NCI-H2029 (cell line): Measurements from ENCODE around the gene SLC25A41.
"Not testable (repeated sequence)": the region's sequence is repeated elsewhere in the genome, so short reads cannot be mapped to it uniquely, and the experiment has no call there.

Experiments used
- DNase-seq: peaks from one replicate; lab custom pipeline; 2025; lab: John Stamatoyannopoulos, UW

Gene SLC25A41

GRCh38 chr19:6428692-6429418 is 4.7 kb downstream of the SLC25A41 start:
- not testable (repeated sequence) for DNase-seq

GRCh38 chr19:6427131-6427530 is 6.4 kb downstream of the SLC25A41 start:
- no peak for DNase-seq

GRCh38 chr19:6425732-6426620 is 7.6 kb downstream of the SLC25A41 start:
- no peak for DNase-seq

- peak; percentile 100 for DNase-seq
These were observed 8.4 kb downstream of the SLC25A41 start for GRCh38 chr19:6424939-6425731.

GRCh38 chr19:6424195-6424938 is 9.2 kb downstream of the SLC25A41 start, which contains the start of gene KHSRP:
TSS of gene KHSRP (minus strand) at chr19:6424811. CDS start at chr19:6424701, 110 bp downstream.
- no peak for DNase-seq

GRCh38 chr19:6423499-6424194 is 9.9 kb downstream of the SLC25A41 start:
- DNase-seq, result no peak

DNA sequence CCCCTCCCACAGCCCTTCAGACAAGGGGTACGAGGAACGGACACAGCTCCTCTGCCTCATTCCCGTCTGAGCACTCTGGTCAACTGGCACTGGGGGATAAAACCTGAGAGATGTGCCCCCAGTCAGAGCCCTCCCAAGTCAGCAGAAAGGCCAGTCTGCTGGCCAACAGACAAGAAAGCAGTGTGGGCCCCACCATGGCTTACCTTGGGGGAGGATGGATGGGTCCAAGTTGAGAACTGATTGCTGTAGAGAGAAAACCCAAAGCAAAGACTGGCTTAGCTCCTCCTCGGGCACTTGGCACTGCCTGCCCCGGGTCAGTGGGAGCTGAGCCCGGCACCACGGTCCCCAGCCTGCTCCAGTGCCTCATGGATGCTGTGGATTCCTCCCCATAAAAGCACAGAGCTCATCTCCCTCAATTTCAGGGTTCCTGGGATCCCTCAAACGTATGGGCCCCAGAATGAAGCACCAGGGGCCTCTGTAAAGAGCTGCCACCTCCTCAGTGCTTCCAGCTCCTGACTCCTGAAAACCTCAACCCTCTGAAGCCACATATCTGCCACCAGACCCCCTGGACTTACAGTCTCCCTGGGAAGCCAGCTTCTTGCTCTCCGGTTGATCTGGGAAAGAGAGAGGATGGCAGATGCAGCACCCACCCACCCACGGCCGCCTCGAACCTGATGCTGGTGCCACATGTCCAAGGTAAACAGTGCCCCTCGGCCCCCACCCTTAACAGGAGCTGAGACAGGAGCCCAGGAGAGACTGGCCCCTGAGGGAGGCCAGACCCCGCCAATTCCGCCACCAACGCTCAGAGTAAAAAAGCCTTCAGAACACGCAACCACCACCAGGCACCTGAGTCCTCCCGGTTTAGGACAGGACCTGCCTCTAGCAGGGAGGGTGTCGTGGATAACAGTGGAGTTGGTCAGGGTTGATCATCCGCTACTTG is 12.2 kb downstream of the SLC25A41 start:
- no peak for DNase-seq

- no peak for DNase-seq
These were observed 15.0 kb downstream of the SLC25A41 start for GRCh38 chr19:6418562-6418932.

GRCh38 chr19:6417713-6418561 is 15.6 kb downstream of the SLC25A41 start:
- DNase-seq, result no peak

DNA sequence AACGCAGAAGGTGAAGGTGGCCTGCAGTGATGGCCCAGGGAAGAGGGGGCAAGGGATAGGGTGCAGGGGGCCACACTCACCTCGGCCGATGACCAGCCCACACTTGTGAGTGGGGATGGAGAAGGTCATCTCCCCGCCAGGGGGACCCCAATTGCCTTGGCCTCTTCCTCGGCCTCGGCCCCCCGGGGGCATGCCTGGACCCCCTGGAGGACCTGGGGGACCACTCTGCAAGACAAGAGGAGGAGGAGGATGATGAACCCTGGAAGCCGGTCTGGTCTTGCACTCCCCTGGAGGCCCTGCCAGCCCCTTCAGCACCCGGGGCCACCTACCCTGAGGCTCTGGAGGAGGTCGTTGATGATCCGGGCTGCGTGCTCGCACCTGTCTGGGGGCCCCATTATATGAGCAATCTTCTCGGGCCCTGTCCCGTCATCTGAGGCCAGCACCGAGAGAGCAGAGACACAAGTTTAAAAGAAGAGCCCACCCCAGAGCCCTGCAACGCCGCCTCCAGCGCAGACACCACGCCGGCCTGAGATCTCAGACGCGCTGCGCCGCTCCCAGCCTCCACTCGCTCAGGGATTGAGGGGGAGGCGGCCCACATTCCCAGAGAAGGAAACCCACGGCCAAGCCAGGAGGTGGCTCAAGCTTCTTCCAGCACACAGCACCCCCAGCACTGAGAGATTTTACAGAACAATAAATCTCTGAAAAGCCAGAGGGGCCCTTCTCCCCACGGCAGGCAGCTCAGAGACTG is 16.7 kb downstream of the SLC25A41 start:
- no peak for DNase-seq

- DNase-seq, result no peak
These were observed 17.9 kb downstream of the SLC25A41 start for GRCh38 chr19:6415591-6416190.

- DNase-seq, result no peak
These were observed 18.6 kb downstream of the SLC25A41 start for GRCh38 chr19:6414793-6415590.

DNA sequence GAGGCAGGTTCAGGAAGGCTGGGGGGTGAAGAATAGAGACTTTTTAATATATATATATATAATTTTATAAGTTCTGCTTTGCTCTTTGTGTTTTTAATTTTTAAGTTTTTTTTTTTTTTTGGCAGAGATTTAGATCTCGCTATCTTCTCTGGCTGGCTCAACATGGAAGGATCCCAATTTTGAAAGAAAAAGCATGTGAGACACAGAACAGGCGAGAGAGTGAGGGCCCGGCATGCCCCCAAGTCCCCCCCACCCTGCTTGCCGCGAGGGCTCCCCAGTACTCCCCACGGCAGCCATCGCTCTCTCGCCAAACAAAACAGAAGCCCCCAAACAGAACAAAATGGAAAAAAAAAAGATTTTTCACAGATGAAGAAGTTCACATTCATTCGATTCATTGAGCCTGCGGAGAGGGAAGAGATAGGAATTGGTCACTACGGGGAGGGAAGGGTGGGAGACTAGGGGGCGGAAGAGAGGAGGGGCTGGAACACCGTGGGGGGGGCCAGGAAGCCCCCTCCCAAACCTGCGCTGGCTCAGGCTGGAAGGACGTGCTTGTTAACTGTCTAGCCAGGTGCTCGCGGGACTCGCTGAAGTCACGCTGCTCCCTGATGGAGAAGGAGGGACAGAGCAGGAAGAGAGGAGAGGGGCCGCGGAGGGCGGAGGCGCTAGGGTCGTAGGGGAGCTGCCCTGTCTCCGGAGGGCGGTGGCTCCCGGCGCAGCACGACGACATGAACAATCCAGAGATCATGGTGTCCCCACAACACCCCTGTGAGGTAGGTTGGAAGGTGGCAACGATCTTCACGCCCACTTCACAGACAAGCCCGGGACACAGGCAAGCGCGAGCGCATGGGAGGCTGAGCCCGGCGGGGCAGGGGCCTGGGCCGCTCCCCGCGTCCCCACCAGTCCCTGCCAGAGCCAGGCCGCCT is 19.6 kb downstream of the SLC25A41 start:
- no peak for DNase-seq

- no peak for DNase-seq
These were observed 20.3 kb downstream of the SLC25A41 start for GRCh38 chr19:6413291-6413690.

DNA sequence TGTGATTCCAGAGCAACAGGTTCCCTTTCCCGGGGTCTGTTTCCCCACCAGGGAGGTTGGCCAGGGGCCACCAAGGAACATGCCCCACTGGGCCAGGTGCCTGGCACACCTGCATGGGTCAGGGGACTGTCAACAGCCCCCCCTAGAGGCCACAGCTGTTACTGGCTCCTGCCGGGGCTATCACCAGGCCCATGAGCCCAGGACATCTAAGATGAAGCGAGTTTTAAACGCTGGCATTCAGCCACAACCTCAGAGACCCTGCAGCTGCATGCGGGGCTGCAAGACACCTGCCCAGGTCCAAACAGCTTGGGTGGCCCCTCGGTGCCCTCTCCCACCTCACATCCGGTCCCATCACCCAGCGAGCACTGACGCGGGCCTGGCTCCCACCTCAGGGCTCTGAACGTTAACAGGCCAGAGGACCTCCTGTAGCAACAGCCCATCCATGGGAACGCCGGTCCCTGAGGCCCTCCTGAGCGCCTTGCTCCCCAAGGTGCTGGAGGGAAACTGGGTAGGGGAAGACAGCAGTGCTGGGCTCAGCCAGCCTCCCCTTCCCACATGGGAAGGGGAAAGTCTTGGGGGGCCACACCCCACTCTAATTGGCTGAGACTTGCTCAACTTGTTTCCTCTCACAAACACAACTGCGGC is 21.0 kb downstream of the SLC25A41 start:
- peak; percentile 16 for DNase-seq
